Muscle of leg (tissue), 11 donors: ENCODE data around the gene DUOX2. TPM values are rescaled to one million over a fixed set of nuclear protein-coding genes. Genes with fewer than 3 reads are reported as not detected.
A peak's percentile ranks its signal among the peaks of the same experiment; 100 is the strongest.

Experiments used
- DNase-seq: peaks from one replicate; pipeline ENCODE4 v3.0.0; 2013
- H3K27ac ChIP-seq: one replicate; pipeline ENCODE4 v1.5.1; 2013; ENCODE audit warnings: mild to moderate bottlenecking, low read length, control low read depth
- H3K27me3 ChIP-seq: one replicate; pipeline ENCODE4 v1.6.1; 2013; ENCODE audit warnings: low read length; ENCODE audit not compliant: control insufficient read depth, insufficient read depth
- H3K36me3 ChIP-seq: one replicate; pipeline ENCODE4 v1.6.1; 2013; ENCODE audit warnings: low read length; ENCODE audit not compliant: control insufficient read depth, insufficient read depth
- H3K4me1 ChIP-seq: one replicate; pipeline ENCODE4 v1.6.1; 2013; ENCODE audit warnings: low read length; ENCODE audit not compliant: control insufficient read depth, insufficient read depth
- H3K4me3 ChIP-seq: one replicate; pipeline ENCODE4 v1.5.1; 2013; ENCODE audit warnings: low read length, control low read depth
- H3K9me3 ChIP-seq: replicated peaks from 2 replicates; pipeline ENCODE4 v1.6.1; 2013; ENCODE audit warnings: low read depth, low read length; ENCODE audit not compliant: control insufficient read depth
- WGBS: methylation state at CpG from one replicate; pipeline ENCODE4 v1.1.5; 2013; ENCODE audit warnings: missing lambda C conversion rate; ENCODE audit not compliant: insufficient coverage; 5-methylcytosine and 5-hydroxymethylcytosine counted together
- polyA plus RNA-seq, 8 donors: library from polyadenylated mRNA; unstranded; fragments of 120-200 nt; gene quantifications; one replicate each; pipeline versions ENCODE4 v1.2.1 to v1.2.3, GENCODE V29; 2013; ENCODE audit warnings: inconsistent platforms in 1 of 8, low replicate concordance in 1 of 8; ENCODE audit not compliant: insufficient read length in 8 of 8, insufficient read depth in 1 of 8
- total RNA-seq: library from RNA; stranded (reverse); fragments of 120-200 nt; gene quantifications from one replicate; pipeline ENCODE4 v1.2.4, GENCODE V29; 2013

DUOX2 gene
- total and polyA plus RNA-seq, 9 donors: 0.03 to 0.38 (median 0.12) TPM; not detected in 3

DNA sequence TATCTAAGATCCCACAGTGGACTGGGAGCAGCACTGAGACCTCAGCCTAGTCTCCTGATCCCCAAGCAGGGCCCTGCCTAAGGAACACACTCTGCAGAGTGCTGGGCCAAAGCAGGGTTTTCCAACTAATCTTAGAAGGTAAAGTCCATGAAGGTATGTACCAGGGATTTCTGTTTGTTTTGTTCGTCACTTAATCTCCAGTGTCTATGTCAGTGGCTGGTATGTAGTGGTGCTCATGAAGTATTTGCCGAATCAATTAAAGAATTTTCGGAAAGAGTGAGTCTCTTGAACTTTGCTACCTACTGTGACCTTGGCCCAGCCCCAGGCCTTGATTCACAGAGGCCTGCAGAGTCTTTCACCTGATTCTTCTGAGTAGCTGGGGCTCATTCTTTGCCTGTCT lies 17.5 kb upstream of the DUOX2 start:
- no peak for DNase-seq
- H3K36me3 ChIP-seq: no peaks in the 10 kb centered on the region
- H3K9me3 ChIP-seq: no peaks in the 10 kb centered on the region
- H3K4me1 ChIP-seq: peaks cover 8% of the 10 kb centered on the region
- peaks cover 80% of the 10 kb centered on the region for H3K27me3 ChIP-seq
- H3K4me3 ChIP-seq: no peak overlapping the region
- no peak overlapping the region for H3K27ac ChIP-seq
- 89% methylated on average over 3 of the region's 3 CpGs for WGBS

DNA sequence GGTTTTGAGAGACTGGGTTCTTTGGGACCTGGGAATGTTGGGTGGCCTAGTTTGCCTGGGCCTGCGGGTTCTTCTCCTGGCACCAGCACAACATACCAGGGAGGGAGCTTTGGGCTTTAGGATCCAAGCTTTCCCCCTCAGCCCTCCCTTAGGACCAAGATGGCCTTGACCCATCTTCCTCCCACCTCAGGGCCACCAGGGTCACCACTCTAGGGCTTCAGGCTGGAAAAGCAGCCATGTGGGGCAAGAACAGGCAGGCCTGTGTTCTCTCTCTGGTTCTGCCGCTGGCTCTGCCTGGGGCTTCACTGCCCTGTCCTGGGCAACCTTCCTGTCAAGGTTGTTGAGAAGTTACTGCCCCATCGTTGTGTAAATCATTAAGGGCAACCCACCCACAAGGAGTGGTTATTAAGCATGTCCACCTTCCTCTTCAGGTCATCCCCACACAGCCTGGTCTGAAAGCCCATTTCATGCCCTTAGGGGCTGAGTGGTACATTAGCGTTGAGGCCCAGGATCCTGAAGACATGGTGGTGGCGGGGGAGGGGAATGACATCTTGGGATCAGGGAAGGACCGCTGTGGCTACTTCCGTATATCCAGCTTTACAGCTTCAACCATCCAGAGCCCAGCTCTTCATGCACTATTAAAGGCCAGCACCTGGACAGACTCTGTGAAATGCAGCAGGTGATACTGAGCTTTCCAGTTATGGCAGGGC lies 16.5 kb upstream of the DUOX2 start:
- H3K27ac ChIP-seq: no peak overlapping the region
- no peaks in the 10 kb centered on the region for H3K9me3 ChIP-seq
- 80% methylated on average over 2 of the region's 7 CpGs for WGBS
- H3K27me3 ChIP-seq: peaks cover 78% of the 10 kb centered on the region
- peaks cover 8% of the 10 kb centered on the region for H3K4me1 ChIP-seq
- no peaks in the 10 kb centered on the region for H3K36me3 ChIP-seq
- no peak overlapping the region for H3K4me3 ChIP-seq
- no peak for DNase-seq

DNA sequence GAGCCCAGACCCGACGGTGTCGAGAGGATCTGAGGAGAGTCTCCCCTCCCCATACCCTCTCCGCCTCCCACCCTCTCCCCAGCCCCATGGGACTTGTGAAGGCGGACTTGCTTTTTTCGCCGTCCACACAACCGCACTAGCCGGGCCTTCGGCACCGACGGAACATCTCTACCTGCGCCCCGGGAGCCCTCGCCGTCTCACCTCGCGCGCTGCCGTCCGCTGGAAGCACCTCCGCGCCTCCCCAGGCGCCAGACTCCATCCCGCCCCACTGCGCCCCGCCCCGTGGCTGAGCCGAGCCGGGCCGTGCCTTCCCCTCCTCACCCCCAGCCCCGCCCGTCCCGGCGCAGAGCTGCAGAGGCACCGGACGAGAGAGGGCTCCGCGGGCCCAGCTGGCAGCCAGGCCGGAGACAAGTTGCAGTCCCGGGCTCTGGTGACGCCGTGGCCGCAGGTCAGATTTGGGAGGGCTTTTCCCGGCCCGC lies 15.7 kb upstream of the DUOX2 start, which contains the start of the genes DUOX1 and DUOXA1:
Gene DUOX1 (plus strand): TSS at position 344 of the 479 bp plus-strand sequence. CDS start 1,973 bp downstream, outside the sequence.
Gene DUOXA1 (minus strand): TSS at position 229 of the 479 bp plus-strand sequence. CDS start 6,865 bp downstream, outside the sequence.
- Histone ChIP-seq H3K4me1 (peaks cover 8% of the 10 kb centered on the region), H3K27ac (no peak within 1 kb of the TSS), H3K36me3 (no peaks in the 10 kb centered on the region), H3K9me3 (no peaks in the 10 kb centered on the region), H3K4me3 (peak within 1 kb of the TSS; percentile 17), H3K27me3 (peaks cover 73% of the 10 kb centered on the region)
- WGBS: under 1% methylated on average over 39 of the region's 46 CpGs
- DNase-seq: no peak

DNA sequence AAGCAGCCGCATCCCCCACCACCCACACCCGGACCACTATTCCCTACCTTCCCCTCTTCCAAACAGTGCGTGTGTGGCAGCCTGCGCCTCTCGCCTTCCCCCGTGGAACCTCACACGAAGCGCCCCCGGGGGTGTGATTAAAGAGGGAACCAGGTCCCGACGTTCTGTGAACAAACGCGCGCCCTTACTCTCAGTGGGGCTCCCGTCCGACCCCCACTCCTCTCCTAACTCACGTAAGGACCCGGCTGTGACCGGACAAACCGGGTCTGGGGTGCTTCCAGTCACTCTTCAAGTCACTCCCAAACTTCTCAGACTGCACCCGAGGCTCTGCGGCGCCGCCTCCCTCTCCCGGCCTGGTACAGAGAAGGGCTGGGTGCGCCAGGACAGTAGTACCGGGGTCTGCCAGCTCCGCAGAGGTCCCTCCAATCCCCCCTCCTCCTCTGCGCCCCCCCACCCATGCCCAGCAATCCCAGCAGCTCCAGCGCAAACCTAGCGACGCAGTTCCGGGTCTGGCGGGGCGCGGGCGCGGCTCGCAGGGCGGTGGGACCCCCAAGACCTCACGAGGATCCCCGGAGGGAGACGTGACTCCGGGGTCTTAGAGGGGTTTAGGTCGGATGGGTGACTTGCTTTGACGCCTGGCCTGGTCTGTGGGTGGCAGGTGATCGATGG lies 15.1 kb upstream of the DUOX2 start:
- no peaks in the 10 kb centered on the region for H3K36me3 ChIP-seq
- peaks cover 71% of the 10 kb centered on the region for H3K27me3 ChIP-seq
- H3K9me3 ChIP-seq: no peaks in the 10 kb centered on the region
- DNase-seq: no peak
- peak overlapping the region; percentile 17 for H3K4me3 ChIP-seq
- WGBS: 2% methylated on average over 38 of the region's 47 CpGs
- H3K4me1 ChIP-seq: peaks cover 8% of the 10 kb centered on the region
- no peak overlapping the region for H3K27ac ChIP-seq

DNA sequence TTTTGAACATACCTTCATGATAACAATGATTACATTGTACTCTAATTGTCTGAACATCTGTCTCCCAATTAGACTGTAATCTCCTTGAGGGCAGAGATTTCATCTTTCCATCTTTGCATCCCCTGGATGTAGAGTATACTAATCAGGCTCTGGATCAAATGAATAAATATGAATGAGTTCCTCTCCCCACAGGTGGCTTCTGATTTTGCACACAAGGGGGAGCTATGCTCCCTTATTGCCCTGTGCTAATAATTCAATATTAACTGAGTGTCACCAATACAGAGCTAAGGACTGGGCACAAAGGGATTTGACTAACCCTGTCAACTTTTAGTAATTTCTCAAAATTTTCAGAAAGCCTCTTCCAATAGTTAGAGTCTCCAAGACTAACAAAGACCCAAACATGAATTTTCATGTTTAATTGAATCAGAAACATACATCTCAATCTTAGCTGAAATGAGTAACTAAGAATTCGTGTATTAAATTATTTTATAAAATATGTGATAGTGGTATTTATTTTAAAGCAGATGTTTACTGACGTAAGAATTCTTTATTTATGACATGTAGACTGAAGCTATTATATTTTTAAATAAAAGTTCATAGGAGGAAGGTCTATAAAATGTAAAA lies 12.7 kb upstream of the DUOX2 start:
- Histone ChIP-seq H3K27me3 (peaks cover 63% of the 10 kb centered on the region), H3K27ac (no peak overlapping the region), H3K4me3 (no peak overlapping the region), H3K36me3 (no peaks in the 10 kb centered on the region), H3K9me3 (no peaks in the 10 kb centered on the region), H3K4me1 (peaks cover 8% of the 10 kb centered on the region)
- DNase-seq: no peak
- no CpG with 5 or more reads among the region's 2 CpGs for WGBS

DNA sequence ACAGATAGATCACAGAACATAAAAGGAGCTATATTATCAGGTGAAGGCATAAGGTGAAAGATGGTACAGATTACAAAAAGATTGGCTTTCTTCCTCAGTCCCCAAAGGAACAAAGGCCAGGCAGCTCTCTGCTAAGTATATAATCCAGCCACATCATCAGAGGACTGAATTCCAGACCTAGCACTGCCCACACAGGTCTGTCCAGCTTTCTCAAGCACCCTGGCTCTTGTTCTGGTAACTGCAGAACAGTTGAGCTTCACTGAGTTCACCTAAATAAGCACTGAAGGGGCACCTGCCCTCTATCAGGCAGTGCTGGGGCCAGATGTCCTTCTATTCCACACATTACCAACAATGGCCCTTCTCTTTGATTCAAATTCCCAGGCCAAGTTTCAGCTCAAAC lies 9.4 kb upstream of the DUOX2 start:
- peaks cover 44% of the 10 kb centered on the region for H3K27me3 ChIP-seq
- H3K36me3 ChIP-seq: no peaks in the 10 kb centered on the region
- H3K4me3 ChIP-seq: no peak overlapping the region
- no peak overlapping the region for H3K27ac ChIP-seq
- no peak for DNase-seq
- no peaks in the 10 kb centered on the region for H3K4me1 ChIP-seq
- H3K9me3 ChIP-seq: no peaks in the 10 kb centered on the region

DNA sequence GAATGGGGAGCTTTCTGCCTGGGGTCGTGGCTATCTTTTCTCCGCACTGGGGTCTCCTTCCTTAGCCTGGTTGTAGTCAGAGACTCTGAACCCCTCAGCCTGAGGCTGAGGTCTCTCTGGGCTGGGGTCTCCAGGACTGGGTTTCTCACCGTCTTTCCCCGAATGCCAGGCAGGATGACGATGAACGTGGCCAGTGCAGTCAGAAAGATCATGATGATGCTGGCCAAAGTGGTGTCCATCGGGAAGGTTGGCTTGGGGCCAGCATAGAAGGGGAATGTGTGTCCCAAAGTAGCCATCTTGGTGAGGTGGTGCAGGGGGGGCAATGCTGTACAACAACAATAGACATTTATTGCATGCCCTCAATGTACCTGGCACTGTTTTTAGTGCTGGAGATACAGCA lies 8.7 kb upstream of the DUOX2 start:
- 75% methylated on average over 5 of the region's 7 CpGs for WGBS
- Histone ChIP-seq H3K27me3 (peaks cover 40% of the 10 kb centered on the region), H3K9me3 (no peaks in the 10 kb centered on the region), H3K4me1 (peaks cover 2% of the 10 kb centered on the region), H3K27ac (no peak overlapping the region), H3K4me3 (no peak overlapping the region), H3K36me3 (no peaks in the 10 kb centered on the region)
- no peak for DNase-seq

DNA sequence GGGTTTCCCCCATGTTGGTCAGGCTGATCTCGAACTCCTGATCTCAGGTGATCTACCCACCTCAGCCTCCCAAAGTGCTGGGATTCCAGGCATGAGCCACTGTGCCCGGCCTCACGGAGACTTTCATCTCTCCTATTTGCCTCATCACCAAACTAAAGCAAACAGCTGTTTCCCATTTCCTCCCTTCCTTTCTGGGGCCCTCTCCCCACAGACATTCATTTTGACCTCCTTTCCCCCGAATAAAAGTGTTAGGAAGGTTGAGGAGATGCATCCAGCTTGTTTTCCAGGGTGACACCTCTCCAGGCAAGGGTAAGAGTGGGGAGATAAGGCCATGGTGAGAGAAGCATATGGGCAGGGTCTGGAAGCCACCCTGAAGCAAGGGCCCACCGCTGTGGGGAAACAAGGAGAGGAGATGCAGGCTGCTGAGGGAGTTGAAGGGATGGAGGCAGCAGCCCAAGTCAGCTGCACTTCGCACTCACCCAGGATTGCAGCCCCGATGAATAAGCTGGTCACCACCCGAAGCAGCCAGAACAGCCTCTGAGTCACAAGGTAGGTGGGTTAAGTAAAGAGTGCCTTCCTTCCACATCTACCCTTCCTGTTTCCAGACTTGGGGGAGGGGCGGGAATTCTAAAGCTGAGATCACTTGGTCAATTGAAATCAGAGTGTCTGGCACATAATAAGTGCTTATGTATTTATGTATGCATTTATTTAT lies 7.9 kb upstream of the DUOX2 start:
- peaks cover 8% of the 10 kb centered on the region for H3K4me1 ChIP-seq
- H3K9me3 ChIP-seq: no peaks in the 10 kb centered on the region
- 56% methylated on average over 3 of the region's 9 CpGs for WGBS
- H3K27me3 ChIP-seq: peaks cover 48% of the 10 kb centered on the region
- no peak for DNase-seq
- H3K4me3 ChIP-seq: no peak overlapping the region
- H3K36me3 ChIP-seq: no peaks in the 10 kb centered on the region
- no peak overlapping the region for H3K27ac ChIP-seq

DNA sequence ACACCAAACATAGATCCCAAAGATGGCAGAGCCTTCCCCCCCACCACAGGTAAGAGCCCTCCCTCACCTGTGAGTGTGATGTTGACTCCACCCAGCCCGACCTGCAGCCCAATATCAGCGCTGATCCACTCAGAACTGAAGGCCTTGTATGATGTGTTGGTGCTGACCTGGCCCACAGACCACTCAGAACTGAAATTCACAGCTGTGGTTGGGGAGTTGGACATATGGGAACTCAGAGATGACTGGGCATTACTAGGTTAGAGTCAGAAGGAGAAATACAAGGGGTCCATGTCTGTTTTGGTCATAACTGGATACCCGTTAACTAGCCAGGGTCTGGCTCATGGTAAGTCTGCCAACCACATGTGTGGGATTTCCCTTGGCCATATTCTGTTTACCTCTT lies 7.0 kb upstream of the DUOX2 start:
- Histone ChIP-seq H3K4me3 (no peak overlapping the region), H3K27ac (no peak overlapping the region), H3K36me3 (no peaks in the 10 kb centered on the region), H3K27me3 (peaks cover 56% of the 10 kb centered on the region), H3K4me1 (peaks cover 14% of the 10 kb centered on the region), H3K9me3 (no peaks in the 10 kb centered on the region)
- WGBS: no CpG with 5 or more reads among the region's 3 CpGs
- DNase-seq: no peak
